ENCODE data around the gene TFAP2C. TPM values are rescaled to one million over a fixed set of nuclear protein-coding genes. Genes with fewer than 3 reads are reported as not detected.

The TFAP2C gene
- total RNA-seq, 1 experiment from 2014 or later = 6.9 TPM

DNA sequence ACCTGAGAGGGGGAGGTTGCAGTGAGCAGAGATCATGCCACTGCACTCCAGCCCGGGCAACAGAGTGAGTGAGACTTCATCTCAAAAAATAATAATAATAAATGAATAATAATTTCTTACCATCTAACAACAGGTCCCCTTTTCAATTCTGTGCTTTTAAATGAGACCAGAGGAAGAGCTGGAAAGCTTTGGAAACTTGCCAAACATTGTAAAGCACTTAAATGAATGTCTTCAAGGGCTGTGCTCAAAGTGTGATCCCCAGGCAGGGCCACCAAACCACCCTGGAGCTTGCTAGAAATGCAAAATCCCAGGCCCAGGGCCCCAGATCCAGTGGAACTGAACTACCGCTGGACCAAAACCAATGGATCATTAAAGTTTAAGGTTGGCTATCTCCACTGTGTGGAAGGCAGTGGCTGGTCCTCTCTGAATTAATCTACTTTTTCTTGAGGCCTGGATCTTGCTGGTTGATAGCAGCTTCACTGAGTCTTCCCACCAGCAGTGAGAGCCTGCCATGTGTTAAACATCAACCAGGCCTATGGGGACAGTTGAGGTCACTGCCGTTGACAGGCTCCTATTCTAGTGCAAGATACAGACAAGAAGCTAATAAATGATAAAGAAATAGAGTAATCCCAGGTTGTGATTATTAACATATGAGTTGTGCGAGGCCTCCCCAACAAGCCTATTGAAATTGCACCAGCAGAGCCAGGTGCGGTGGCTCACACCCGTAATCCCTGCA, 23.7 kb upstream of the TFAP2C start:
- no TSS peak for BruUV-seq (replicated peaks)
- Histone ChIP-seq H3K79me2 (ENCODE audit: insufficient read depth, low read length) (no peaks in the 10 kb centered on the region), H3K4me3 (replicated peaks in 1 of 2; ENCODE audit: low read depth in 1 of 2, low read length in 2 of 2) (no peak overlapping the region), H3K27ac (ENCODE audit: low read depth, low read length) (peak overlapping the region; percentile 51; the same call in 1 of the 2 replicates), H4K20me1 (ENCODE audit: insufficient read depth) (no peaks in the 10 kb centered on the region), H3K4me1 (ENCODE audit: control insufficient read depth in 1 of 2, insufficient read depth in 2 of 2, low read length in 2 of 2) (peaks cover 24 to 30% of the 10 kb centered on the region in 2 experiments), H3K9ac (ENCODE audit: low read length) (0 out of 2 replicates have a peak overlapping the region, but pooled peaks have one; percentile 43), H3K9me3 (ENCODE audit: control insufficient read depth in 1 of 2, insufficient read depth in 1 of 2, low read depth in 1 of 2, low read length in 2 of 2) (no peaks in the 10 kb centered on the region), H3K4me2 (ENCODE audit: low read length) (peak overlapping the region; percentile 64), H3K27me3 (ENCODE audit: insufficient read depth, low read length) (no peaks in the 10 kb centered on the region), H3K36me3 (ENCODE audit: control insufficient read depth in 1 of 2, insufficient read depth in 2 of 2, low read length in 2 of 2) (no peaks in the 10 kb centered on the region), H3K9me2 (ENCODE audit: insufficient read depth) (no peaks in the 10 kb centered on the region), H2AFZ (ENCODE audit: low read depth, low read length, poor library complexity, severe bottlenecking) (peak overlapping the region; percentile 93)
- intact Hi-C loops (cut with micrococcal nuclease) = loop anchor here (5.0 kb wide), 1 partner anchor 182 kb away; no protein-coding TSS in a partner anchor
- ChIA-PET RAD21 (ENCODE audit: low non-redundant PET in 1 of 2, low total read pairs in 2 of 2, uncharacterized antibody in 2 of 2, unreplicated experiment in 2 of 2) (no interaction called here), POLR2A (interaction anchor here (1.0 kb wide), 1 partner anchor 24 kb away, joined by 5 read pairs; the partner anchor contains the start of gene TFAP2C), CTCF (no interaction called here)
- ATAC-seq (no peak), DNase-seq (ENCODE audit: low read depth, low spot score) (no peak)
- TF ChIP-seq JUND (IDR thresholded peaks at IDR 0.05) (no peak), ZFX (IDR thresholded peaks at IDR 0.05) (0 out of 2 replicates have a peak, but pooled peaks have one; percentile 16), EZH2 (IDR thresholded peaks at IDR 0.05) (no peak)
- TF ChIP-seq, protein P1, sequence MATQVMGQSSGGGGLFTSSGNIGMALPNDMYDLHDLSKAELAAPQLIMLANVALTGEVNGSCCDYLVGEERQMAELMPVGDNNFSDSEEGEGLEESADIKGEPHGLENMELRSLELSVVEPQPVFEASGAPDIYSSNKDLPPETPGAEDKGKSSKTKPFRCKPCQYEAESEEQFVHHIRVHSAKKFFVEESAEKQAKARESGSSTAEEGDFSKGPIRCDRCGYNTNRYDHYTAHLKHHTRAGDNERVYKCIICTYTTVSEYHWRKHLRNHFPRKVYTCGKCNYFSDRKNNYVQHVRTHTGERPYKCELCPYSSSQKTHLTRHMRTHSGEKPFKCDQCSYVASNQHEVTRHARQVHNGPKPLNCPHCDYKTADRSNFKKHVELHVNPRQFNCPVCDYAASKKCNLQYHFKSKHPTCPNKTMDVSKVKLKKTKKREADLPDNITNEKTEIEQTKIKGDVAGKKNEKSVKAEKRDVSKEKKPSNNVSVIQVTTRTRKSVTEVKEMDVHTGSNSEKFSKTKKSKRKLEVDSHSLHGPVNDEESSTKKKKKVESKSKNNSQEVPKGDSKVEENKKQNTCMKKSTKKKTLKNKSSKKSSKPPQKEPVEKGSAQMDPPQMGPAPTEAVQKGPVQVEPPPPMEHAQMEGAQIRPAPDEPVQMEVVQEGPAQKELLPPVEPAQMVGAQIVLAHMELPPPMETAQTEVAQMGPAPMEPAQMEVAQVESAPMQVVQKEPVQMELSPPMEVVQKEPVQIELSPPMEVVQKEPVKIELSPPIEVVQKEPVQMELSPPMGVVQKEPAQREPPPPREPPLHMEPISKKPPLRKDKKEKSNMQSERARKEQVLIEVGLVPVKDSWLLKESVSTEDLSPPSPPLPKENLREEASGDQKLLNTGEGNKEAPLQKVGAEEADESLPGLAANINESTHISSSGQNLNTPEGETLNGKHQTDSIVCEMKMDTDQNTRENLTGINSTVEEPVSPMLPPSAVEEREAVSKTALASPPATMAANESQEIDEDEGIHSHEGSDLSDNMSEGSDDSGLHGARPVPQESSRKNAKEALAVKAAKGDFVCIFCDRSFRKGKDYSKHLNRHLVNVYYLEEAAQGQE (IDR thresholded peaks at IDR 0.05; ENCODE audit: low read depth) = no peak
- TF ChIP-seq, protein P2, sequence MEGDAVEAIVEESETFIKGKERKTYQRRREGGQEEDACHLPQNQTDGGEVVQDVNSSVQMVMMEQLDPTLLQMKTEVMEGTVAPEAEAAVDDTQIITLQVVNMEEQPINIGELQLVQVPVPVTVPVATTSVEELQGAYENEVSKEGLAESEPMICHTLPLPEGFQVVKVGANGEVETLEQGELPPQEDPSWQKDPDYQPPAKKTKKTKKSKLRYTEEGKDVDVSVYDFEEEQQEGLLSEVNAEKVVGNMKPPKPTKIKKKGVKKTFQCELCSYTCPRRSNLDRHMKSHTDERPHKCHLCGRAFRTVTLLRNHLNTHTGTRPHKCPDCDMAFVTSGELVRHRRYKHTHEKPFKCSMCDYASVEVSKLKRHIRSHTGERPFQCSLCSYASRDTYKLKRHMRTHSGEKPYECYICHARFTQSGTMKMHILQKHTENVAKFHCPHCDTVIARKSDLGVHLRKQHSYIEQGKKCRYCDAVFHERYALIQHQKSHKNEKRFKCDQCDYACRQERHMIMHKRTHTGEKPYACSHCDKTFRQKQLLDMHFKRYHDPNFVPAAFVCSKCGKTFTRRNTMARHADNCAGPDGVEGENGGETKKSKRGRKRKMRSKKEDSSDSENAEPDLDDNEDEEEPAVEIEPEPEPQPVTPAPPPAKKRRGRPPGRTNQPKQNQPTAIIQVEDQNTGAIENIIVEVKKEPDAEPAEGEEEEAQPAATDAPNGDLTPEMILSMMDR (IDR thresholded peaks at IDR 0.05 in 2 of 3, conservative IDR thresholded peaks at IDR 0.05 in 1 of 3; ENCODE audit: borderline replicate concordance in 1 of 3, insufficient read depth in 1 of 3, low read depth in 2 of 3, low read length in 2 of 3) = no peak
